Endothelial cell (in vitro differentiated cells): Measurements from ENCODE around the gene DIP2C. TPM values are rescaled to one million over a fixed set of nuclear protein-coding genes. Genes with fewer than 3 reads are reported as not detected.

Experiments used
- DNase-seq: peaks from one replicate; pipeline ENCODE4 v3.0.0; 2021; ENCODE audit warnings: low spot score
- H3K27ac Mint-ChIP-seq: one replicate; pipeline ENCODE4 v1.8.0; 2021; ENCODE audit warnings: mixed read lengths, inconsistent platforms; ENCODE audit not compliant: unreplicated experiment
- H3K27me3 Mint-ChIP-seq: one replicate; pipeline ENCODE4 v1.8.0; 2021; ENCODE audit warnings: mild to moderate bottlenecking, moderate library complexity, mixed read lengths, inconsistent platforms; ENCODE audit not compliant: unreplicated experiment
- H3K36me3 Mint-ChIP-seq: one replicate; pipeline ENCODE4 v1.8.0; 2021; ENCODE audit warnings: mild to moderate bottlenecking, low read depth, mixed read lengths, inconsistent platforms; ENCODE audit not compliant: unreplicated experiment
- H3K4me1 Mint-ChIP-seq: one replicate; pipeline ENCODE4 v1.8.0; 2021; ENCODE audit warnings: mild to moderate bottlenecking, mixed read lengths, inconsistent platforms; ENCODE audit not compliant: unreplicated experiment
- H3K4me3 Mint-ChIP-seq: one replicate; pipeline ENCODE4 v1.8.0; 2021; ENCODE audit warnings: mild to moderate bottlenecking, mixed read lengths, inconsistent platforms; ENCODE audit not compliant: unreplicated experiment
- H3K9me3 Mint-ChIP-seq: one replicate; pipeline ENCODE4 v1.8.0; 2021; ENCODE audit warnings: mixed read lengths, inconsistent platforms; ENCODE audit not compliant: unreplicated experiment
- CTCF ChIP-seq: fragments of 200-600 bp; sonication (generic); IDR thresholded peaks from one replicate; pipeline ENCODE4 v1.5.0; 2021; ENCODE audit warnings: antibody characterized with exemption; ENCODE audit not compliant: unreplicated experiment
- total RNA-seq: library from RNA; stranded (reverse); fragmentation: NEBNext Ultra II Directional; extraction: Animal tissue kit (Norgen Biotek cat#: 25700); gene quantifications from one replicate; pipeline ENCODE4 v1.2.1, GENCODE V29; 2021; ENCODE audit not compliant: unreplicated experiment

Gene DIP2C
- total RNA-seq, 1 donor from 2014 or later = 13.1 TPM

GRCh38 chr10:378930-379704 lies 310.4 kb downstream of the DIP2C start:
- no peaks in the 10 kb centered on the region for H3K9me3 Mint-ChIP-seq
- TF ChIP-seq CTCF = no peak
- DNase-seq = no peak
- H3K27me3 Mint-ChIP-seq = peaks cover 5% of the 10 kb centered on the region
- H3K36me3 Mint-ChIP-seq = peaks cover 37% of the 10 kb centered on the region
- H3K4me1 Mint-ChIP-seq = no peaks in the 10 kb centered on the region
- no peak overlapping the region for H3K27ac Mint-ChIP-seq
- H3K4me3 Mint-ChIP-seq = no peak overlapping the region

- Mint-ChIP-seq H3K36me3 (peaks cover 31% of the 10 kb centered on the region), H3K27ac (no peak overlapping the region), H3K27me3 (peaks cover 5% of the 10 kb centered on the region), H3K4me3 (no peak overlapping the region), H3K4me1 (no peaks in the 10 kb centered on the region), H3K9me3 (no peaks in the 10 kb centered on the region)
- no peak for TF ChIP-seq CTCF
- no peak for DNase-seq
These were observed 311.1 kb downstream of the DIP2C start for GRCh38 chr10:378230-378929.

- H3K9me3 Mint-ChIP-seq = no peaks in the 10 kb centered on the region
- H3K27ac Mint-ChIP-seq = no peak overlapping the region
- no peak for TF ChIP-seq CTCF
- H3K27me3 Mint-ChIP-seq = peaks cover 5% of the 10 kb centered on the region
- H3K4me3 Mint-ChIP-seq = no peak overlapping the region
- H3K36me3 Mint-ChIP-seq = peaks cover 31% of the 10 kb centered on the region
- DNase-seq = no peak
- no peaks in the 10 kb centered on the region for H3K4me1 Mint-ChIP-seq
These were observed 312.2 kb downstream of the DIP2C start for GRCh38 chr10:377228-377627.

GRCh38 chr10:375815-376505 lies 313.5 kb downstream of the DIP2C start:
- Mint-ChIP-seq H3K27me3 (peaks cover 2% of the 10 kb centered on the region), H3K27ac (no peak overlapping the region), H3K4me3 (no peak overlapping the region), H3K4me1 (no peaks in the 10 kb centered on the region), H3K9me3 (no peaks in the 10 kb centered on the region), H3K36me3 (peaks cover 22% of the 10 kb centered on the region)
- TF ChIP-seq CTCF = no peak
- no peak for DNase-seq
